Measurements from ENCODE around the gene FGF6.
"Not testable (repeated sequence)": the region's sequence is repeated elsewhere in the genome, so short reads cannot be mapped to it uniquely, and the experiment has no call there.

Gene FGF6

DNA sequence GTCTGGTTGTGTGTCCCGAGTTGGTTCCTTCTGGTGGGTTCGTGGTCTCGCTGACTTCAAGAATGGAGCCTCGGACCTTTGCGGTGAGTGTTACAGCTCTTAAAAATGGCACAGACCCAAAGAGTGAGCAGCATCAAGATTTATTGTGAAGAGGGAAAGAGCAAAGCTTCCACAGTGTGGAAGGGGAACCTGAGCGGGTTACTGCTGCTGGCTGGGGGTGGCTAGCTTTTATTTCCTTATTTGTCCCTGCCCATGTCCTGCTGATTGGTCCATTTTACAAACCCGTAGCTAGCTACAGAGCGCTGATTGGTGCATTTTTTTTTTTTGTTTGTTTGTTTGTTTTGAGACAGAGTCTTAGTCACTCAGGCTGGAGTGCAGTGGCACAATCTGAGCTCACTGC lies 29.3 kb downstream of the FGF6 start:
- DNase-seq (no peak), ATAC-seq (ENCODE audit: insufficient read depth, low read depth) (no peak)
- H3K79me2 ChIP-seq (ENCODE audit: insufficient read depth, low read length) = no peaks in the 10 kb centered on the region
- peaks cover 23% of the 10 kb centered on the region for H3K4me1 ChIP-seq (ENCODE audit: insufficient read depth, low read length)
- no peaks in the 10 kb centered on the region for H3K9me3 ChIP-seq (ENCODE audit: insufficient read depth, low read length, severe bottlenecking)
- H3K27me3 ChIP-seq (ENCODE audit: insufficient read depth, low read length, poor library complexity) = no peaks in the 10 kb centered on the region
- no peak overlapping the region for H2AFZ ChIP-seq (ENCODE audit: low read depth, low read length)
- no peak overlapping the region for H3K9ac ChIP-seq (ENCODE audit: low read depth, low read length)
- no peak overlapping the region for H3K4me2 ChIP-seq (ENCODE audit: insufficient read depth, low read length)
- no peaks in the 10 kb centered on the region for H4K20me1 ChIP-seq (ENCODE audit: insufficient read depth, low read length)
- no peaks in the 10 kb centered on the region for H3K36me3 ChIP-seq (ENCODE audit: insufficient read depth, low read length)
- H3K4me3 ChIP-seq (ENCODE audit: low read depth in 1 of 2, low read length in 2 of 2) = no peak overlapping the region
- H3K27ac ChIP-seq (ENCODE audit: low read length) = no peak overlapping the region
- TF ChIP-seq EZH2 (IDR thresholded peaks at IDR 0.05; ENCODE audit: borderline replicate concordance, low read depth, low read length, severe bottlenecking) (no peak), CTCF (IDR thresholded peaks at IDR 0.05; ENCODE audit: borderline replicate concordance, extremely low read depth, low read length, poor library complexity, severe bottlenecking) (no peak)

DNA sequence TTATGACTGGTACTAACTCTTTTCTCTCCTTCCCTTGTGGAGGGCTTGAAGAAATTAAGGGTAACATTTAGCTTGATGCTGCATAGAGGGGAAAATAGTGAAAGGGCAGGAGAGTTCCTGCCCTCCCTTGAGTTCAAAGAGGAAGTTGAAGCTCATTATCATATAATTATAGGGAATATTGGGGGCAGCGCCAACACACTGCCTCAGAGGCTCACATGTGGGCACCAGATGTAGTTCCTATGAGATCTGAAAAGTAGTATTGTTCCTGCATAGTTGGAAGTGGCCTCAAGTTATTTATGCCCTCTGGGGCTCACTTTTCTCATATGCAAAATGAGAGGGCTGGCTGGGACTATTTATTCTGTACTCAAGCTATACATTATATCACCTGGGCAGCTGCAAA lies 33.1 kb downstream of the FGF6 start:
- H3K4me3 ChIP-seq (ENCODE audit: low read depth in 1 of 2, low read length in 2 of 2) = no peak overlapping the region
- no peaks in the 10 kb centered on the region for H4K20me1 ChIP-seq (ENCODE audit: insufficient read depth, low read length)
- no peaks in the 10 kb centered on the region for H3K79me2 ChIP-seq (ENCODE audit: insufficient read depth, low read length)
- H2AFZ ChIP-seq (ENCODE audit: low read depth, low read length) = no peak overlapping the region
- no peak for ATAC-seq (ENCODE audit: insufficient read depth, low read depth)
- no peak for TF ChIP-seq CTCF (IDR thresholded peaks at IDR 0.05; ENCODE audit: borderline replicate concordance, extremely low read depth, low read length, poor library complexity, severe bottlenecking)
- no peak for TF ChIP-seq EZH2 (IDR thresholded peaks at IDR 0.05; ENCODE audit: borderline replicate concordance, low read depth, low read length, severe bottlenecking)
- DNase-seq = no peak
- peaks cover 23% of the 10 kb centered on the region for H3K4me1 ChIP-seq (ENCODE audit: insufficient read depth, low read length)
- no peaks in the 10 kb centered on the region for H3K9me3 ChIP-seq (ENCODE audit: insufficient read depth, low read length, severe bottlenecking)
- no peak overlapping the region for H3K4me2 ChIP-seq (ENCODE audit: insufficient read depth, low read length)
- no peak overlapping the region for H3K27ac ChIP-seq (ENCODE audit: low read length)
- H3K36me3 ChIP-seq (ENCODE audit: insufficient read depth, low read length) = no peaks in the 10 kb centered on the region
- peaks cover 8% of the 10 kb centered on the region for H3K27me3 ChIP-seq (ENCODE audit: insufficient read depth, low read length, poor library complexity)
- H3K9ac ChIP-seq (ENCODE audit: low read depth, low read length) = no peak overlapping the region

- Histone ChIP-seq H4K20me1 (ENCODE audit: insufficient read depth, low read length) (no peaks in the 10 kb centered on the region), H3K9me3 (ENCODE audit: insufficient read depth, low read length, severe bottlenecking) (no peaks in the 10 kb centered on the region), H3K4me1 (ENCODE audit: insufficient read depth, low read length) (peaks cover 23% of the 10 kb centered on the region), H3K4me2 (ENCODE audit: insufficient read depth, low read length) (no peak overlapping the region), H3K27me3 (ENCODE audit: insufficient read depth, low read length, poor library complexity) (peaks cover 8% of the 10 kb centered on the region), H3K9ac (ENCODE audit: low read depth, low read length) (no peak overlapping the region), H3K79me2 (ENCODE audit: insufficient read depth, low read length) (no peaks in the 10 kb centered on the region), H2AFZ (ENCODE audit: low read depth, low read length) (no peak overlapping the region), H3K36me3 (ENCODE audit: insufficient read depth, low read length) (no peaks in the 10 kb centered on the region), H3K27ac (ENCODE audit: low read length) (no peak overlapping the region), H3K4me3 (ENCODE audit: low read depth in 1 of 2, low read length in 2 of 2) (no peak overlapping the region)
- ATAC-seq (ENCODE audit: insufficient read depth, low read depth) (no peak), DNase-seq (no peak)
- TF ChIP-seq EZH2 (IDR thresholded peaks at IDR 0.05; ENCODE audit: borderline replicate concordance, low read depth, low read length, severe bottlenecking) (no peak), CTCF (IDR thresholded peaks at IDR 0.05; ENCODE audit: borderline replicate concordance, extremely low read depth, low read length, poor library complexity, severe bottlenecking) (no peak)
Observed at GRCh38 chr12:4412056-4412455, 33.6 kb downstream of the FGF6 start.

DNA sequence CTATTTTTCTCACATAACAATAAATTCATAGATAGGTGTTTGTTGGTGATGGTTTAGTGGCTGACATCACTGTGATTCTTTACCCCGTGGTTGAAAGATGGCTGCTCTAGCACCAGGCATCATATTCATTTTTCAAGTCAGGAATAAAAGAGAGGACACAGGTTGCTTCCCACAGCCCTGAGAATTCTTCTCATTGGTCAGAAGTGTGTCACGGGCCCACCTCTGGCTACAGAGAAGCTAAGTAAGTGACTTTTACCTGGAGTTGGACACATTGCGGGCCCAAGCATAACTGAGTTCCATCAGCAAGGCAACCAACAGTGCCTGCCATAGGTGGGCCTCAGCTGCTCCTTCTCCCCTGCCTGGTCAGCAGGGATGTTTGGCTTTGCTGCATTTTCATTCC lies 38.5 kb downstream of the FGF6 start:
- Histone ChIP-seq H3K9ac (ENCODE audit: low read depth, low read length) (no peak overlapping the region), H3K9me3 (ENCODE audit: insufficient read depth, low read length, severe bottlenecking) (no peaks in the 10 kb centered on the region), H3K27ac (ENCODE audit: low read length) (no peak overlapping the region), H3K4me1 (ENCODE audit: insufficient read depth, low read length) (no peaks in the 10 kb centered on the region), H3K27me3 (ENCODE audit: insufficient read depth, low read length, poor library complexity) (peaks cover 14% of the 10 kb centered on the region), H2AFZ (ENCODE audit: low read depth, low read length) (no peak overlapping the region), H3K79me2 (ENCODE audit: insufficient read depth, low read length) (no peaks in the 10 kb centered on the region), H4K20me1 (ENCODE audit: insufficient read depth, low read length) (no peaks in the 10 kb centered on the region), H3K4me3 (ENCODE audit: low read depth in 1 of 2, low read length in 2 of 2) (no peak overlapping the region), H3K4me2 (ENCODE audit: insufficient read depth, low read length) (no peak overlapping the region), H3K36me3 (ENCODE audit: insufficient read depth, low read length) (no peaks in the 10 kb centered on the region)
- no peak for ATAC-seq (ENCODE audit: insufficient read depth, low read depth)
- DNase-seq = no peak
- TF ChIP-seq EZH2 (IDR thresholded peaks at IDR 0.05; ENCODE audit: borderline replicate concordance, low read depth, low read length, severe bottlenecking) (no peak), CTCF (IDR thresholded peaks at IDR 0.05; ENCODE audit: borderline replicate concordance, extremely low read depth, low read length, poor library complexity, severe bottlenecking) (no peak)

DNA sequence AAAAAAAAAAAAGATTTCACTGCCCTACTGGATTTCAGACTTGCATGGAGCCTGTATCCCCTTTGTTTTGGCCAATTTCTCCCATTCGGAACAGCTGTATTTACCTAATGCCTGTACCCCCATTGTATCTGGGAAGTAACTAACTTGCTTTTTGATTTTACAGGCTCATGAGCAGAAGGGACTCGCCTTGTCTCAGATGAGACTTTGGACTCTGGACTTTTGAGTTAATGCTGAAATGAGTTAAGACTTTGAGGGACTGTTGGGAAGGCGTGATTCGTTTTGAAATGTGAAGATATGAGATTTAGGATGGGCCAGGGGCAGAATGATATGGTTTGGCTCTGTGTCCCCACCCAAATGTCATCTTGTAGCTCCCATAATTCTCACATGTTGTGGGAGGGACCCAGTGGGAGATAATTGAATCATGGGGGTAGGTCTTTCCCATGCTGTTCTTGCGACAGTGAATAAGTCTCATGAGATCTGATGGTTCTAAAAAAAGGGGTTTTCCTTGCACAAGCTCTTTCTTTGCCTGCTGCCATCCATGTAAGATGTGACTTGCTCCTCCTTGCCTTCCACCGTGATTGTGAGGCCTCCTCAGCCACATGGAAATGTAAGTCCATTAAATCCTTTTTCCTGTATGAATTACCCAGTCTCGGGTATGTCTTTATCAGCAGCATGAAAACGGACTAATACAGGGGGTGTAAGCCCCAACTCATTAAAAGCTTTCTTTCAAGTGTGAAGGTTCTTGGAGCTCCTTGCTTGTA lies 40.6 kb downstream of the FGF6 start:
- not testable (repeated sequence) for H3K4me2 ChIP-seq (ENCODE audit: insufficient read depth, low read length); H3K4me3 ChIP-seq (ENCODE audit: low read depth in 1 of 2, low read length in 2 of 2); DNase-seq; H3K79me2 ChIP-seq (ENCODE audit: insufficient read depth, low read length); H4K20me1 ChIP-seq (ENCODE audit: insufficient read depth, low read length); H3K9me3 ChIP-seq (ENCODE audit: insufficient read depth, low read length, severe bottlenecking); H3K4me1 ChIP-seq (ENCODE audit: insufficient read depth, low read length); ATAC-seq (ENCODE audit: insufficient read depth, low read depth); H3K27ac ChIP-seq (ENCODE audit: low read length); H3K9ac ChIP-seq (ENCODE audit: low read depth, low read length); H3K36me3 ChIP-seq (ENCODE audit: insufficient read depth, low read length); H2AFZ ChIP-seq (ENCODE audit: low read depth, low read length)
- peaks cover 17% of the 10 kb centered on the region for H3K27me3 ChIP-seq (ENCODE audit: insufficient read depth, low read length, poor library complexity)

Measured in DND-41 (cell line).